ENCODE measurements around the gene MCM9.
"Not testable (repeated sequence)": the region's sequence is repeated elsewhere in the genome, so short reads cannot be mapped to it uniquely, and the experiment has no call there.

Gene MCM9

GRCh38 chr6:118771253-118771652 lies 163.7 kb downstream of the MCM9 start:
- H3K36me3 ChIP-seq (ENCODE audit: control insufficient read depth, insufficient read depth, low read length) = no peaks in the 10 kb centered on the region
- H3K4me3 ChIP-seq (ENCODE audit: low read depth, low read length) = no peak overlapping the region
- H3K4me1 ChIP-seq (ENCODE audit: control insufficient read depth, insufficient read depth, low read length) = no peaks in the 10 kb centered on the region
- H3K9me3 ChIP-seq (ENCODE audit: control insufficient read depth, insufficient read depth, low read length) = no peaks in the 10 kb centered on the region
- H3K27me3 ChIP-seq (ENCODE audit: control insufficient read depth, insufficient read depth, low read length) = no peaks in the 10 kb centered on the region
- H3K9ac ChIP-seq (ENCODE audit: low read depth, low read length) = no peak overlapping the region

- Histone ChIP-seq H3K36me3 (ENCODE audit: control insufficient read depth, insufficient read depth, low read length) (no peaks in the 10 kb centered on the region), H3K4me3 (ENCODE audit: low read depth, low read length) (no peak overlapping the region), H3K4me1 (ENCODE audit: control insufficient read depth, insufficient read depth, low read length) (no peaks in the 10 kb centered on the region), H3K9me3 (ENCODE audit: control insufficient read depth, insufficient read depth, low read length) (no peaks in the 10 kb centered on the region), H3K9ac (ENCODE audit: low read depth, low read length) (no peak overlapping the region), H3K27me3 (ENCODE audit: control insufficient read depth, insufficient read depth, low read length) (no peaks in the 10 kb centered on the region)
Observed at GRCh38 chr6:118770835-118771234, 164.1 kb downstream of the MCM9 start.

GRCh38 chr6:118770112-118770788 lies 164.7 kb downstream of the MCM9 start:
- Histone ChIP-seq H3K4me3 (ENCODE audit: low read depth, low read length) (no peak overlapping the region), H3K4me1 (ENCODE audit: control insufficient read depth, insufficient read depth, low read length) (no peaks in the 10 kb centered on the region), H3K9ac (ENCODE audit: low read depth, low read length) (no peak overlapping the region)

GRCh38 chr6:118768904-118769325 lies 166.0 kb downstream of the MCM9 start:
- Histone ChIP-seq H3K27me3 (ENCODE audit: control insufficient read depth, insufficient read depth, low read length) (no peaks in the 10 kb centered on the region), H3K9me3 (ENCODE audit: control insufficient read depth, insufficient read depth, low read length) (no peaks in the 10 kb centered on the region), H3K36me3 (ENCODE audit: control insufficient read depth, insufficient read depth, low read length) (no peaks in the 10 kb centered on the region), H3K4me1 (ENCODE audit: control insufficient read depth, insufficient read depth, low read length) (no peaks in the 10 kb centered on the region), H3K4me3 (ENCODE audit: low read depth, low read length) (no peak overlapping the region), H3K9ac (ENCODE audit: low read depth, low read length) (no peak overlapping the region)

More at GRCh38 chr6:118770112-118770788, 164.7 kb downstream of the MCM9 start:
- Histone ChIP-seq H3K9me3 (ENCODE audit: control insufficient read depth, insufficient read depth, low read length) (no peaks in the 10 kb centered on the region), H3K27me3 (ENCODE audit: control insufficient read depth, insufficient read depth, low read length) (no peaks in the 10 kb centered on the region), H3K36me3 (ENCODE audit: control insufficient read depth, insufficient read depth, low read length) (no peaks in the 10 kb centered on the region)

- Histone ChIP-seq H3K4me1 (ENCODE audit: control insufficient read depth, insufficient read depth, low read length) (no peaks in the 10 kb centered on the region), H3K27me3 (ENCODE audit: control insufficient read depth, insufficient read depth, low read length) (no peaks in the 10 kb centered on the region), H3K9me3 (ENCODE audit: control insufficient read depth, insufficient read depth, low read length) (no peaks in the 10 kb centered on the region), H3K9ac (ENCODE audit: low read depth, low read length) (no peak overlapping the region), H3K4me3 (ENCODE audit: low read depth, low read length) (no peak overlapping the region), H3K36me3 (ENCODE audit: control insufficient read depth, insufficient read depth, low read length) (no peaks in the 10 kb centered on the region)
Observed at GRCh38 chr6:118768441-118768840, 166.5 kb downstream of the MCM9 start.

- H3K4me3 ChIP-seq (ENCODE audit: low read depth, low read length); H3K27me3 ChIP-seq (ENCODE audit: control insufficient read depth, insufficient read depth, low read length); H3K36me3 ChIP-seq (ENCODE audit: control insufficient read depth, insufficient read depth, low read length); H3K9me3 ChIP-seq (ENCODE audit: control insufficient read depth, insufficient read depth, low read length); H3K9ac ChIP-seq (ENCODE audit: low read depth, low read length); H3K4me1 ChIP-seq (ENCODE audit: control insufficient read depth, insufficient read depth, low read length): not testable (repeated sequence)
Observed at GRCh38 chr6:118765316-118765715, 169.6 kb downstream of the MCM9 start.

- no peaks in the 10 kb centered on the region for H3K36me3 ChIP-seq (ENCODE audit: control insufficient read depth, insufficient read depth, low read length)
- H3K27me3 ChIP-seq (ENCODE audit: control insufficient read depth, insufficient read depth, low read length) = no peaks in the 10 kb centered on the region
- no peaks in the 10 kb centered on the region for H3K4me1 ChIP-seq (ENCODE audit: control insufficient read depth, insufficient read depth, low read length)
- no peak overlapping the region for H3K4me3 ChIP-seq (ENCODE audit: low read depth, low read length)
- no peak overlapping the region for H3K9ac ChIP-seq (ENCODE audit: low read depth, low read length)
- H3K9me3 ChIP-seq (ENCODE audit: control insufficient read depth, insufficient read depth, low read length) = no peaks in the 10 kb centered on the region
Observed at GRCh38 chr6:118764766-118765165, 170.2 kb downstream of the MCM9 start.

Measured in iPS-15b (cell line).